Endothelial cell of umbilical vein (primary cell): ENCODE data around the gene NEDD4L.

Experiments used
- CTCF ChIP-seq, 2 donors: IDR thresholded peaks; 1 replicate in 1 of 2; 2 replicates in 1 of 2; pipeline ENCODE4 v1.5.1; 2011; ENCODE audit warnings: low read length in 2 of 2, mild to moderate bottlenecking in 2 of 2, moderate library complexity in 2 of 2, control low read depth in 1 of 2, inconsistent platforms in 1 of 2, low read depth in 1 of 2; ENCODE audit not compliant: insufficient read depth in 1 of 2; ENCODE audit errors: extremely low read depth in 1 of 2
- EZH2 ChIP-seq: IDR thresholded peaks from 2 replicates; pipeline ENCODE4 v1.6.1; 2012; ENCODE audit warnings: borderline replicate concordance, low read depth, mild to moderate bottlenecking, moderate library complexity, low read length, inconsistent platforms; ENCODE audit not compliant: severe bottlenecking
- FOS ChIP-seq: IDR thresholded peaks from 2 replicates; pipeline ENCODE4 v1.6.1; 2011; ENCODE audit warnings: mild to moderate bottlenecking, low read length, moderate library complexity, borderline replicate concordance; ENCODE audit not compliant: insufficient read depth
- GATA2 ChIP-seq: IDR thresholded peaks from 2 replicates; pipeline ENCODE4 v1.7.0; 2011; ENCODE audit warnings: low read depth, mild to moderate bottlenecking, moderate library complexity, mixed read lengths, low read length; ENCODE audit not compliant: insufficient read length, insufficient read depth
- MAX ChIP-seq: IDR thresholded peaks from 2 replicates; pipeline ENCODE4 v1.6.1; 2011; ENCODE audit not compliant: insufficient read depth, insufficient read length
- MYC ChIP-seq: IDR thresholded peaks from one replicate; pipeline ENCODE4 v1.6.1; 2011; ENCODE audit warnings: mild to moderate bottlenecking, low read depth, low read length
- POLR2A ChIP-seq: IDR thresholded peaks from 2 replicates; pipeline ENCODE4 v1.6.1; 2012; ENCODE audit warnings: low read depth, mild to moderate bottlenecking, control low read depth, low read length
- POLR2AphosphoS5 ChIP-seq: IDR thresholded peaks from 2 replicates; pipeline ENCODE4 v1.6.1; 2012; ENCODE audit warnings: low read depth, mild to moderate bottlenecking, control low read depth, low read length, moderate library complexity; ENCODE audit not compliant: insufficient read depth

GRCh38 chr18:58213440-58213839 lies 169.4 kb downstream of the NEDD4L start:
- TF ChIP-seq CTCF (IDR thresholded peaks at IDR 0.05; ENCODE audit: extremely low read depth in 1 of 2, insufficient read depth in 1 of 2, low read depth in 1 of 2, low read length in 2 of 2) (no peak), EZH2 (no peak), MAX (no peak), POLR2AphosphoS5 (no peak), POLR2A (no peak), GATA2 (no peak), MYC (no peak), FOS (no peak)
